Measurements from ENCODE around the gene AQP10.
"Not testable (repeated sequence)": the region's sequence is repeated elsewhere in the genome, so short reads cannot be mapped to it uniquely, and the experiment has no call there.

DNA sequence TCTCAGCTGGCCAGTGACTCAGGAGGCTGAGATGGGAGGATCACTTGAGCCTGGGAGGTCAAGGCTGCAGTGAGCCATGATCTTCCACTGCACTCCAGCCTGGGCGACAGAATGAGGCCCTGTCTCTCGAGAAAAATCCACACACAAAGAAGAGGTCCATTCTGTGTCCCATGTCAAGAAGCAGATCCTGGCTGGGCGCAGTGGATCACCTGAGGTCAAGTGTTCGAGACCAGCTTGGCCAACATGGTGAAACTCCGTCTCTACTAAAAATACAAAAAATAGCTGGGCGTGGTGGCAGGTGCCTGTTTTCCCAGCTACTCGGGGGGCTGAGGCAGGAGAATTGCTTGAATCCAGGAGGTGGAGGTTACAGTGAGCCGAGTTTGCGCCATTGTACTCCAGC, 20.5 kb downstream of the AQP10 start:
- TF ChIP-seq, protein P1, sequence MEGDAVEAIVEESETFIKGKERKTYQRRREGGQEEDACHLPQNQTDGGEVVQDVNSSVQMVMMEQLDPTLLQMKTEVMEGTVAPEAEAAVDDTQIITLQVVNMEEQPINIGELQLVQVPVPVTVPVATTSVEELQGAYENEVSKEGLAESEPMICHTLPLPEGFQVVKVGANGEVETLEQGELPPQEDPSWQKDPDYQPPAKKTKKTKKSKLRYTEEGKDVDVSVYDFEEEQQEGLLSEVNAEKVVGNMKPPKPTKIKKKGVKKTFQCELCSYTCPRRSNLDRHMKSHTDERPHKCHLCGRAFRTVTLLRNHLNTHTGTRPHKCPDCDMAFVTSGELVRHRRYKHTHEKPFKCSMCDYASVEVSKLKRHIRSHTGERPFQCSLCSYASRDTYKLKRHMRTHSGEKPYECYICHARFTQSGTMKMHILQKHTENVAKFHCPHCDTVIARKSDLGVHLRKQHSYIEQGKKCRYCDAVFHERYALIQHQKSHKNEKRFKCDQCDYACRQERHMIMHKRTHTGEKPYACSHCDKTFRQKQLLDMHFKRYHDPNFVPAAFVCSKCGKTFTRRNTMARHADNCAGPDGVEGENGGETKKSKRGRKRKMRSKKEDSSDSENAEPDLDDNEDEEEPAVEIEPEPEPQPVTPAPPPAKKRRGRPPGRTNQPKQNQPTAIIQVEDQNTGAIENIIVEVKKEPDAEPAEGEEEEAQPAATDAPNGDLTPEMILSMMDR (conservative IDR thresholded peaks at IDR 0.05; ENCODE audit: low read length): not testable (repeated sequence)
- not testable (repeated sequence) for TF ChIP-seq EZH2phosphoT487 (IDR thresholded peaks at IDR 0.05; ENCODE audit: borderline replicate concordance, low read depth, low read length)
